HCT116 (cell line): ENCODE measurements around the gene VMAC. TPM values are rescaled to one million over a fixed set of nuclear protein-coding genes. Genes with fewer than 3 reads are reported as not detected.

Experiments used
- ATAC-seq: fragments of 200-7000 bp; cut with Tn5 transposase; 2 replicates; pipeline ENCODE4 v1.9.1; 2020; ENCODE audit warnings: mild to moderate bottlenecking, moderate library complexity
- BruUV-seq: library from RNA; stranded (reverse); fragments of 400-500 nt; replicated peaks from 2 replicates; lab custom pipeline; 2021; lab: Mats Ljungman, UMichigan
- CTCF ChIA-PET: fragments of 300-600 bp; sonication (Branson Sonifier 250); formaldehyde crosslinking; loops from one replicate; lab custom pipeline; 2021; ENCODE audit warnings: antibody characterized with exemption; lab: Charles Lee
- POLR2A ChIA-PET: fragments of 300-600, 350-600 bp; sonication (Branson Sonifier 250); formaldehyde crosslinking; loops from one replicate; lab custom pipeline; 2021; ENCODE audit warnings: antibody characterized with exemption; lab: Charles Lee
- RAD21 ChIA-PET, 2 experiments: fragments of 300-600 bp; sonication (Branson Sonifier 250); formaldehyde crosslinking; loops; one replicate each; lab custom pipeline; 2023; ENCODE audit warnings: low total read pairs in 2 of 2; ENCODE audit not compliant: uncharacterized antibody in 2 of 2, unreplicated experiment in 2 of 2, low non-redundant PET in 1 of 2; lab: Charles Lee
- DNase-seq: peaks from one replicate; pipeline ENCODE4 v3.0.0-alpha.2; 2010; ENCODE audit warnings: low read depth, low spot score
- H2AFZ ChIP-seq: fragments of 200-600 bp; shearing (Covaris generic), sonication (generic); 2 replicates; pipeline ENCODE4 v1.6.1; 2017; ENCODE audit warnings: low read depth, mixed run types, mixed read lengths, antibody characterized with exemption, low read length; ENCODE audit not compliant: poor library complexity, severe bottlenecking
- H3K27ac ChIP-seq: 2 replicates; pipeline ENCODE4 v1.5.1; 2012; ENCODE audit warnings: low read depth, low read length
- H3K27me3 ChIP-seq: fragments of 200-600 bp; sonication (generic); 2 replicates; pipeline ENCODE4 v1.6.1; 2016; ENCODE audit warnings: mixed run types, low read length, mixed read lengths; ENCODE audit not compliant: insufficient read depth
- H3K36me3 ChIP-seq, 2 experiments: fragments of 200-500 bp in 1 of 2; fragments of 200-600 bp in 1 of 2; sonication (Bioruptor generic) in 1 of 2; sonication (generic) in 1 of 2; 2 replicates each; pipeline versions ENCODE4 v1.5.1 to v1.6.1; 2014 to 2016; ENCODE audit warnings: low read length in 2 of 2, inconsistent platforms in 1 of 2, mixed read lengths in 1 of 2, mixed run types in 1 of 2; ENCODE audit not compliant: insufficient read depth in 2 of 2, control insufficient read depth in 1 of 2
- H3K4me1 ChIP-seq, 2 experiments: fragments of 200-600 bp in 1 of 2; sonication (generic) in 1 of 2; 2 replicates each; pipeline versions ENCODE4 v1.5.1 to v1.6.1; 2012 to 2017; ENCODE audit warnings: low read length in 2 of 2, inconsistent platforms in 1 of 2, mild to moderate bottlenecking in 1 of 2, mixed read lengths in 1 of 2, mixed run types in 1 of 2, moderate library complexity in 1 of 2; ENCODE audit not compliant: insufficient read depth in 2 of 2, control insufficient read depth in 1 of 2
- H3K4me2 ChIP-seq: fragments of 200-600 bp; sonication (generic); 2 replicates; pipeline ENCODE4 v1.6.1; 2017; ENCODE audit warnings: mixed run types, low read length, mixed read lengths
- H3K4me3 ChIP-seq, 2 experiments: fragments of 200-600 bp in 1 of 2; sonication (generic) in 1 of 2; replicated peaks in 1 of 2; 2 replicates each; pipeline ENCODE4 v1.5.1; 2011 to 2016; ENCODE audit warnings: low read length in 2 of 2, control low read depth in 1 of 2, low read depth in 1 of 2, mild to moderate bottlenecking in 1 of 2, mixed read lengths in 1 of 2, mixed run types in 1 of 2
- H3K79me2 ChIP-seq: fragments of 200-600 bp; sonication (generic); 2 replicates; pipeline ENCODE4 v1.6.1; 2017; ENCODE audit warnings: mild to moderate bottlenecking, mixed run types, low read length, moderate library complexity, mixed read lengths; ENCODE audit not compliant: insufficient read depth
- H3K9ac ChIP-seq: fragments of 200-600 bp; sonication (generic); 2 replicates; pipeline ENCODE4 v1.6.1; 2016; ENCODE audit warnings: low read length, mixed read lengths
- H3K9me2 ChIP-seq: fragments of 200-600 bp; sonication (generic), shearing (Covaris generic); 2 replicates; pipeline ENCODE4 v1.6.1; 2017; ENCODE audit warnings: mixed run types, mild to moderate bottlenecking, moderate library complexity; ENCODE audit not compliant: insufficient read depth
- H3K9me3 ChIP-seq, 2 experiments: fragments of 200-500 bp in 1 of 2; fragments of 200-600 bp in 1 of 2; sonication (Bioruptor generic) in 1 of 2; sonication (generic) in 1 of 2; 2 replicates each; pipeline ENCODE4 v1.6.1; 2014 to 2017; ENCODE audit warnings: low read length in 2 of 2, mixed read lengths in 2 of 2, inconsistent platforms in 1 of 2, low read depth in 1 of 2, mild to moderate bottlenecking in 1 of 2, mixed run types in 1 of 2, moderate library complexity in 1 of 2; ENCODE audit not compliant: control insufficient read depth in 1 of 2, insufficient read depth in 1 of 2
- H4K20me1 ChIP-seq: fragments of 200-600 bp; sonication (generic), shearing (Covaris generic); 2 replicates; pipeline ENCODE4 v1.6.1; 2017; ENCODE audit warnings: mixed run types, mild to moderate bottlenecking, moderate library complexity; ENCODE audit not compliant: insufficient read depth
- CBX3 ChIP-seq: IDR thresholded peaks from 2 replicates; pipeline ENCODE4 v1.6.1; 2012; ENCODE audit warnings: low read depth
- CEBPB ChIP-seq: IDR thresholded peaks from 2 replicates; pipeline ENCODE4 v1.6.1; 2012; ENCODE audit warnings: low read depth
- CTCF ChIP-seq, 3 experiments: fragments of 200-600 bp in 1 of 3; sonication (generic) in 1 of 3; IDR thresholded peaks in 2 of 3; conservative IDR thresholded peaks in 1 of 3; 2 replicates each; pipeline ENCODE4 v1.5.1; 2012 to 2017; ENCODE audit warnings: low read depth in 2 of 3, low read length in 2 of 3, antibody characterized with exemption in 1 of 3, borderline replicate concordance in 1 of 3, control low read depth in 1 of 3, mild to moderate bottlenecking in 1 of 3, mixed read lengths in 1 of 3, mixed run types in 1 of 3, moderate library complexity in 1 of 3; ENCODE audit not compliant: insufficient read depth in 1 of 3
- EGR1 ChIP-seq: IDR thresholded peaks from 2 replicates; pipeline ENCODE4 v1.6.1; 2012; ENCODE audit warnings: low read depth
- ELF1 ChIP-seq: IDR thresholded peaks from 2 replicates; pipeline ENCODE4 v1.6.1; 2012; ENCODE audit warnings: low read depth, borderline replicate concordance
- EZH2 ChIP-seq: fragments of 200-600 bp; sonication (generic); IDR thresholded peaks from 2 replicates; pipeline ENCODE4 v1.6.1; 2017; ENCODE audit warnings: antibody characterized with exemption, mixed run types
- EZH2phosphoT487 ChIP-seq: fragments of 200-600 bp; IDR thresholded peaks from 2 replicates; pipeline ENCODE4 v1.6.1; 2018; ENCODE audit warnings: antibody characterized with exemption, borderline replicate concordance
- FOSL1 ChIP-seq: IDR thresholded peaks from 2 replicates; pipeline ENCODE4 v1.6.1; 2012; ENCODE audit warnings: low read depth
- MAX ChIP-seq: IDR thresholded peaks from 2 replicates; pipeline ENCODE4 v1.6.1; 2012
- POLR2A ChIP-seq: IDR thresholded peaks from 2 replicates; pipeline ENCODE4 v1.7.0; 2011; ENCODE audit warnings: borderline replicate concordance; ENCODE audit not compliant: insufficient read depth, insufficient read length; ENCODE audit errors: extremely low read depth
- POLR2AphosphoS5 ChIP-seq: IDR thresholded peaks from 2 replicates; pipeline ENCODE4 v1.6.1; 2011; ENCODE audit warnings: mild to moderate bottlenecking, low read depth, low read length, moderate library complexity
- RAD21 ChIP-seq: IDR thresholded peaks from 2 replicates; pipeline ENCODE4 v1.6.1; 2012; ENCODE audit warnings: low read depth, mild to moderate bottlenecking
- SIN3A ChIP-seq: IDR thresholded peaks from 2 replicates; pipeline ENCODE4 v1.6.1; 2012; ENCODE audit warnings: low read depth
- SP1 ChIP-seq: IDR thresholded peaks from 2 replicates; pipeline ENCODE4 v1.6.1; 2012; ENCODE audit warnings: low read depth
- TCF7L2 ChIP-seq: IDR thresholded peaks from 2 replicates; pipeline ENCODE4 v1.7.0; 2011; ENCODE audit warnings: borderline replicate concordance, inconsistent platforms; ENCODE audit not compliant: insufficient read depth, insufficient read length; ENCODE audit errors: extremely low read depth
- YY1 ChIP-seq: IDR thresholded peaks from 2 replicates; pipeline ENCODE4 v1.6.1; 2011; ENCODE audit warnings: low read length, low read depth, moderate library complexity, mild to moderate bottlenecking; ENCODE audit not compliant: insufficient replicate concordance; ENCODE audit errors: extremely low read depth
- ZBTB33 ChIP-seq: IDR thresholded peaks from 2 replicates; pipeline ENCODE4 v1.6.1; 2011; ENCODE audit warnings: mild to moderate bottlenecking, low read length, moderate library complexity; ENCODE audit not compliant: insufficient replicate concordance; ENCODE audit errors: extremely low read depth
- ZFX ChIP-seq: fragments of 450-650 bp; IDR thresholded peaks from 2 replicates; pipeline ENCODE4 v1.6.1; 2017
- ZNF274 ChIP-seq: fragments of 200-500 bp; sonication (Bioruptor generic); IDR thresholded peaks from 2 replicates; pipeline ENCODE4 v1.6.1; 2014; ENCODE audit warnings: mild to moderate bottlenecking, low read depth, low read length, inconsistent platforms
- intact Hi-C: fragments of 100-400 bp; cut with micrococcal nuclease; formaldehyde crosslinking; loops from 2 replicates; pipeline ENCODE4 v1.10.0; 2022
- total RNA-seq: library from RNA; stranded (reverse); gene quantifications from one replicate; pipeline ENCODE4 v1.2.1, GENCODE V29; 2021; ENCODE audit not compliant: unreplicated experiment
- TF ChIP-seq, protein P1 (sequence below): IDR thresholded peaks from 2 replicates; pipeline ENCODE4 v1.6.1; 2012

The VMAC gene
- total RNA-seq, 1 experiment from 2014 or later: 2.1 TPM

DNA sequence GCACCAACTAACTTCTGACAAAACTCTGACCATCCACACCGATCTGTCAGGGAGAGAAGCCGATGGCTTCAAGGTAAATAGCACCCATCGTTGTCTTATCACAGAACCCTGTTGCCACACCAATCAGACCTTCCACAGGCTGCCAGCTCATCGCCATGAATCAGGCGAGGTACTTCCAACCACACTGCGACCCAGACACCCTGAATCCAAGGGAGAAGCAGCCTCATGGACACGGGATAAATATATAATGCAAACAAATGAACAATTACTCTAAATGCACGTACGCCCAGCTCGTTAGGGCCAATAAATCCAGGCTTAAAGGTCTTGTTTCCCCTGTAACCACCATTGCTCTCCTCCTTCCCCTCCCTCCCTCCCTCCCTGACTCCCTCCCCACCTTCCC is 52.5 kb downstream of the VMAC start:
- Histone ChIP-seq H2AFZ (no peak overlapping the region), H3K9ac (no peak overlapping the region), H3K27me3 (no peaks in the 10 kb centered on the region), H3K4me1 (0 out of 4 replicates have a peak, but pooled peaks cover 0 to 2% of the 10 kb centered on the region in 2 experiments), H3K9me2 (no peaks in the 10 kb centered on the region), H3K9me3 (no peaks in the 10 kb centered on the region), H3K4me3 (no peak overlapping the region), H3K27ac (no peak overlapping the region), H3K79me2 (peaks cover 95% of the 10 kb centered on the region), H3K4me2 (no peak overlapping the region), H3K36me3 (no peaks in the 10 kb centered on the region), H4K20me1 (peaks cover 21% of the 10 kb centered on the region; the same call in 1 of the 2 replicates)
- RAD21 ChIA-PET: no interaction called here
- intact Hi-C loops: no loop called here
- POLR2A ChIA-PET: no interaction called here
- BruUV-seq: no TSS peak
- TF ChIP-seq FOSL1 (no peak), ZBTB33 (no peak), ELF1 (no peak), EZH2 (no peak), CTCF (IDR thresholded peaks at IDR 0.05 in 2 of 3, conservative IDR thresholded peaks at IDR 0.05 in 1 of 3; ENCODE audit: borderline replicate concordance in 1 of 3, insufficient read depth in 1 of 3, low read depth in 2 of 3, low read length in 2 of 3) (no peak), POLR2AphosphoS5 (no peak), YY1 (no peak), CEBPB (no peak), ZNF274 (no peak), RAD21 (no peak), EGR1 (no peak), TCF7L2 (no peak), POLR2A (no peak), MAX (no peak), SP1 (no peak), CBX3 (no peak), EZH2phosphoT487 (no peak), ZFX (no peak), SIN3A (no peak)
- TF ChIP-seq, protein P1, sequence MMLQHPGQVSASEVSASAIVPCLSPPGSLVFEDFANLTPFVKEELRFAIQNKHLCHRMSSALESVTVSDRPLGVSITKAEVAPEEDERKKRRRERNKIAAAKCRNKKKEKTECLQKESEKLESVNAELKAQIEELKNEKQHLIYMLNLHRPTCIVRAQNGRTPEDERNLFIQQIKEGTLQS: no peak
- CTCF ChIA-PET: interaction anchor here (1.5 kb wide), 1 partner anchor 11 kb away, joined by 6 read pairs; no protein-coding TSS in a partner anchor
- no peak for DNase-seq
- ATAC-seq: no peak
